Activated CD4-positive, alpha-beta T cell treated with anti-CD3 and anti-CD28 coated beads, Interleukin-2, amount 10 ng/mL, durations not matched to agents 24 days and 14 days (primary cell): Measurements from ENCODE around the gene SNED1. TPM values are rescaled to one million over a fixed set of nuclear protein-coding genes. Genes with fewer than 3 reads are reported as not detected.

ENCODE experiments used
- DNase-seq: peaks from one replicate; pipeline ENCODE4 v3.0.0; 2022
- H3K27ac Mint-ChIP-seq: one replicate; pipeline ENCODE4 v1.8.0; 2022; ENCODE audit warnings: mild to moderate bottlenecking, mixed read lengths
- H3K27me3 Mint-ChIP-seq: one replicate; pipeline ENCODE4 v1.8.0; 2022; ENCODE audit warnings: mixed read lengths
- H3K36me3 Mint-ChIP-seq: one replicate; pipeline ENCODE4 v1.8.0; 2022; ENCODE audit warnings: low read depth, mild to moderate bottlenecking, mixed read lengths
- H3K4me1 Mint-ChIP-seq: one replicate; pipeline ENCODE4 v1.8.0; 2021; ENCODE audit warnings: mixed read lengths
- H3K4me3 Mint-ChIP-seq: one replicate; pipeline ENCODE4 v1.8.0; 2022; ENCODE audit warnings: mild to moderate bottlenecking, moderate library complexity, mixed read lengths
- H3K9me3 Mint-ChIP-seq: one replicate; pipeline ENCODE4 v1.8.0; 2021; ENCODE audit warnings: mixed read lengths
- intact Hi-C: fragments of 100-400 bp; cut with micrococcal nuclease; formaldehyde crosslinking; loops from one replicate; pipeline ENCODE4 v1.15.1; 2023
- total RNA-seq: library from RNA; stranded (reverse); gene quantifications from 2 replicates; pipeline ENCODE4 v1.2.3, GENCODE V29; 2022

The SNED1 gene
- total RNA-seq, 1 donor from 2014 or later, result 1.3 TPM

DNA sequence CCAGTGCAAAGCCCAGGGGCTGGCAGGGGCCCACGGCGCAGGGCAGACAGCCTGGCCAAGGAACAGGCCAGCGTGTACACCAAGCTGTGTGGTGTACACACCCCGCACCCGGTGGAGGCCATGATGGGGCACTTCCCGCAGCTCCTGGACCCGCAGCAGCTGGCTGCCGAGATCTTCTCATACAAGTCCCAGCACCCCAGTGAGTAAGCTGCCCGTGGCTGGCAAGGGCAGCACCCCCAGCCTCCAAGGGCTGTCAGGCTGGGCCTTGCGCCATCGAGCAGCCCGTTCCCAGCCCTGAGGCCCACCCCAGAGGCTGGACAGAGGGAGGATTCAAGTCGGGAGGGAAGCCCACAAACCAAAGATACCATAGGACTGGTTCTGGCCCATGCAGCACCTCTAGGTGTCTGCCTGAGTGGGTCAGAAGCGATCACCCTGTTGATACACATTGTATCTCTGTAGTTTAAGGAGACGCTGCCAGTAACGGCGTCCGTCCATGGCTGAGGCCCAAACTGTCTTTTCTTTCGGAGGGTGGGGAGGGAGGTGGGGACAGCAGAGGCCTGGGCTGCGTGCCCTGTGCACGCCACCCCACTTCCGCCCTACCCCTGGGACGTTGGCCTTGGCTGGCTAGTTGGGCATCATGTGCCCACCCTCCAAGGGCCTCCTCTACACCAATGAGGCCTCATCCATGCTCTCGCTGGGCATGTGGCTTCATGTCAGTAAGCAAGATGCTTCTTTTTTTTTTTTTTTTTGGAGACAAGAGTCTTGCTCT, 120.5 kb downstream of the SNED1 start:
- Mint-ChIP-seq H3K9me3 (peaks cover 4% of the 10 kb centered on the region), H3K4me1 (peaks cover 5% of the 10 kb centered on the region), H3K27me3 (no peaks in the 10 kb centered on the region), H3K27ac (no peak overlapping the region), H3K36me3 (peaks cover 59% of the 10 kb centered on the region), H3K4me3 (no peak overlapping the region)
- DNase-seq, result no peak
- intact Hi-C loops, result no loop called here

- H3K4me3 Mint-ChIP-seq, result no peak overlapping the region
- H3K27ac Mint-ChIP-seq, result no peak overlapping the region
- DNase-seq, result no peak
- peaks cover 4% of the 10 kb centered on the region for H3K9me3 Mint-ChIP-seq
- H3K36me3 Mint-ChIP-seq, result peaks cover 49% of the 10 kb centered on the region
- intact Hi-C loops, result no loop called here
- peaks cover 7% of the 10 kb centered on the region for H3K4me1 Mint-ChIP-seq
- H3K27me3 Mint-ChIP-seq, result no peaks in the 10 kb centered on the region
Observed at GRCh38 chr2:241120440-241120839, 122.0 kb downstream of the SNED1 start.

GRCh38 chr2:241121008-241121407, 122.6 kb downstream of the SNED1 start:
- Mint-ChIP-seq H3K4me3 (no peak overlapping the region), H3K36me3 (peaks cover 48% of the 10 kb centered on the region)

DNA sequence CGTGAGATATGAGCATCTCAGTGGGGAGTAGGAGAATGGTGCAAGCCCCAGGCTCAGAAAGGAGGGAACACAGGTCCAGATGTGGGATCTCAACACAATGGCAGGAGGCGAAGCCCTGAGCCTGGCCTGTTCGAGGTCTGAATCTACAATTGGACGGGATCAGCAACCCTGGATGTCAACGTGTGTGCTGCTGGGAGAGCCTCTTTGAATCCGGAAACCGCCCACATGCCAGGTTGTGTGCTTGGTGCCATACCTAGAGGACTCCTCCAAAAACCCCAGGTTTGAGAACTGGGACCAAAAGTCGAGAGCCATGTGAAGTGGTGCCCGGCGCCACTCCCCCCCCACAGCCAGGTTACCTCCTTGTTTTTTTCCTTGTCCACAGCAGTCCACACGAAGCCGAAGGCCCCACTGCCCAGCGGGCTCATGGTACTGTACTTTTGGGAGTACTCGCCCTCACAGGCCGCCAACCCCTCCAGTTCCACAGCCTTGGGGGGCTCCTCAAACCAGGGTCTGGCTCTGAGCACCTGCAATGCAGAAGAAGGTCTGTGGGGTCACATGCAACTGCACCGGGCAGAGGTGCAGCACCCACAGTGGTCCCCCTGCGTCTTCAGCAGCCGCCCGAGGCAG, 124.1 kb downstream of the SNED1 start:
- Mint-ChIP-seq H3K36me3 (peaks cover 41% of the 10 kb centered on the region), H3K9me3 (peaks cover 4% of the 10 kb centered on the region), H3K4me1 (peaks cover 11% of the 10 kb centered on the region), H3K27me3 (no peaks in the 10 kb centered on the region), H3K4me3 (no peak overlapping the region), H3K27ac (no peak overlapping the region)
- intact Hi-C loops, result no loop called here
- no peak for DNase-seq

More at GRCh38 chr2:241121008-241121407, 122.6 kb downstream of the SNED1 start:
- H3K4me1 Mint-ChIP-seq, result peaks cover 7% of the 10 kb centered on the region
- intact Hi-C loops, result no loop called here
- no peak for DNase-seq
- no peaks in the 10 kb centered on the region for H3K27me3 Mint-ChIP-seq
- H3K9me3 Mint-ChIP-seq, result peaks cover 4% of the 10 kb centered on the region
- H3K27ac Mint-ChIP-seq, result peak overlapping the region; percentile 6

DNA sequence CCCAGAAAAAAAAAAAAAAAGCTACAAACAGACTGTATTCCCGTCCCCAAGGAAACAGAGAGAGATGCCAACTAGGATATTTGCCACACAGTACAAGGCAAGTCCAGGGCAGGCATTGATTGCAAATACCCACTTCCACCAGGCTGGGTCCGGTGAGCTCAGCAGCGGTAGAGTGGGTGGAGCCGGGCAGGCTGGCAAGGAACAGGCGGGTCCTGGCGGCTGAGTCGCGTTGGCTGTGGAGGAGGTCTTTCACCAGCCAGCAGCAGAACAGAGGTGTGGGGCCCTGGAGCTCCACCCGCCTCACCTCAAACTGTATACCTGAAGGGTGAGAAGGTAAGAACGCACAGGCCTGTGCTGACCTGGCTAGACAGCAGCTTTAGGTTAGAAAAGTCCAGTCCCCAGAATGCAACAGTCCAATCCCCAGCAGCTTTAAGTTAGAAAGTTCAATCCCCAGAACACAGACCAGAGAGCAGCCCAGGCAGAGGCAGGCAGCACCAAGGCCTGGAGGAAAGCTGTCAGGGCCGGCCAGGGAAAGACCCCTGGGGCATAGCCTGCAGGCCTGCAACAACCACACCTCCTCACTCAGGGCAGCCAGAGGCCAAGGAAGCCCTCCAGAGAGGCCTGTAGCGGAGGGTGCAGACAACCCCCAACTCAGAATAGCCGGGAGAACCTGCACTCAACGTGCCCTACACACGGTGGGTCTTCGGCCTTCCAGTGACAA, 125.6 kb downstream of the SNED1 start:
- peaks cover 20% of the 10 kb centered on the region for H3K4me1 Mint-ChIP-seq
- peak; percentile 58 for DNase-seq
- H3K36me3 Mint-ChIP-seq, result peaks cover 44% of the 10 kb centered on the region
- peak overlapping the region; percentile 72 for H3K27ac Mint-ChIP-seq
- intact Hi-C loops, result no loop called here
- peaks cover 4% of the 10 kb centered on the region for H3K9me3 Mint-ChIP-seq
- no peaks in the 10 kb centered on the region for H3K27me3 Mint-ChIP-seq
- peak overlapping the region; percentile 34 for H3K4me3 Mint-ChIP-seq

- intact Hi-C loops, result no loop called here
- H3K27ac Mint-ChIP-seq, result peak overlapping the region; percentile 56
- H3K4me1 Mint-ChIP-seq, result peaks cover 24% of the 10 kb centered on the region
- H3K4me3 Mint-ChIP-seq, result no peak overlapping the region
- peaks cover 4% of the 10 kb centered on the region for H3K9me3 Mint-ChIP-seq
- H3K36me3 Mint-ChIP-seq, result peaks cover 46% of the 10 kb centered on the region
- no peaks in the 10 kb centered on the region for H3K27me3 Mint-ChIP-seq
- no peak for DNase-seq
Observed at GRCh38 chr2:241125626-241126025, 127.2 kb downstream of the SNED1 start.

DNA sequence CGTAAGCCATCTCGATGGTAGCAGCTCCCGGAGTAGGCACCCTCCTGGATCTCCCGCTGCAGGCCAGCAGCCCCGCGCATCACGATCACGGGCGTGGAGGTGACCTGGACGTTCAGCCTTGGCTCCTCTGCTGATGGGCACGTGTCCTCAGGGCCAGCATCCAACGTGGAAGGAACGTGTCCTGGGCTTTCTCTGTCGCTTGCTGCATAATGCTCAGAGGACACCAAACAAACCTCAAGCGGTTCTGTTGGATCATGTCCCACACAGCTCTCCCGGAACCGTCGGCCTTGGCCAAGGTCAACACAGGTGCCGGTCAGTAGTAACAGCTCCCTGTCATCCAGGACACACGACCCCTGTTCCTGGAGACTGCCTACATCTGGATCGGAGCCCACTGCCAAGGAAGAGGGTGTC, 127.8 kb downstream of the SNED1 start:
- Mint-ChIP-seq H3K27ac (peak overlapping the region; percentile 56), H3K36me3 (peaks cover 43% of the 10 kb centered on the region), H3K9me3 (no peaks in the 10 kb centered on the region), H3K27me3 (no peaks in the 10 kb centered on the region), H3K4me3 (no peak overlapping the region), H3K4me1 (peaks cover 24% of the 10 kb centered on the region)
- intact Hi-C loops, result no loop called here
- no peak for DNase-seq

DNA sequence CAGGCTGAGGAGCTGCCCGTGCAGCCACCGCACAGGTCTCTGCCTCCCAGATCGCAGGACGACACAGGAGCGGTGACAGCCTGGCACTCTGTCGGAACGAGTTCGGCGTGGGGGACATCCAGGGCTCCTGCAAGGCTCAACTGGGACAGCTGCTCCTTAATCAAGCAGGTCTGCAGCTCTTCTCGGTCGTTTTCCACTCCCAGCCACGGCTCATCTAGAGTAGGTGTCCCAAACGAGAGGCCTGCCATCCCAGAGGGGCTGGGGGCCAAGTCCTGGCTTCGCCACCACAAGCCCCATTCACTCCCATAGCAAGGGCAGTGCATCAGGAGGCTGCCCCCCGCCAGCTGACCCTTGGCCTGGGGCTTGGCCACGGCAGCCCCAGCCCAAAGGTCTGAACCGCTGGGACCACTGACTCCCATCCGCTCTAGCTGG, 128.4 kb downstream of the SNED1 start:
- Mint-ChIP-seq H3K9me3 (no peaks in the 10 kb centered on the region), H3K4me3 (no peak overlapping the region), H3K27me3 (no peaks in the 10 kb centered on the region), H3K36me3 (peaks cover 40% of the 10 kb centered on the region), H3K27ac (peak overlapping the region; percentile 97), H3K4me1 (peaks cover 24% of the 10 kb centered on the region)
- no peak for DNase-seq
- intact Hi-C loops, result loop anchor here (1.0 kb wide), 1 partner anchor 23 kb away; the partner anchor contains the start of gene PASK

DNA sequence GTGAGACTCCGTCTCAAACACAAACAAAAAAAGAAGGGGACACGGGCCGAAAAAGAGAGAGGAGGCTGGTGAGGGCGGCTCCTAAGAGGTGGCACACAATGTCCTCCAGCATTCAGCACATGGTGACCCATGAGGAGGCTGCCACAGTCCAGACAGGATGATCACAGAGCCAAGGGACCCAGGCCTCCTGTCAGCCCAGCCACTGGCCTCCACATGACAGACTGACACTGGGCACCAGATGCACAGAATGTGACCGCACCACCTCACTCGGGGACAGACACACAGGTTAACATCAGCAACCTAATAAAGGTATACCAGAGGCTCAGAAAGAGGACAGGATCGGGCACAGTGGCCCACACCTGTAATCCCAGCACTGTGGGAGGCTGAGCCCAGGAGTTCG, 129.8 kb downstream of the SNED1 start:
- Mint-ChIP-seq H3K9me3 (no peaks in the 10 kb centered on the region), H3K4me1 (peaks cover 24% of the 10 kb centered on the region), H3K4me3 (peak overlapping the region; percentile 73), H3K36me3 (peaks cover 38% of the 10 kb centered on the region), H3K27me3 (no peaks in the 10 kb centered on the region), H3K27ac (peak overlapping the region; percentile 97)
- no peak for DNase-seq
- intact Hi-C loops, result no loop called here

GRCh38 chr2:241129086-241129871, 130.9 kb downstream of the SNED1 start:
- intact Hi-C loops, result no loop called here
- Mint-ChIP-seq H3K9me3 (no peaks in the 10 kb centered on the region), H3K27ac (peak overlapping the region; percentile 80), H3K36me3 (peaks cover 38% of the 10 kb centered on the region), H3K4me1 (peaks cover 20% of the 10 kb centered on the region), H3K4me3 (no peak overlapping the region), H3K27me3 (no peaks in the 10 kb centered on the region)
- no peak for DNase-seq

- Mint-ChIP-seq H3K4me1 (peaks cover 20% of the 10 kb centered on the region), H3K9me3 (no peaks in the 10 kb centered on the region), H3K36me3 (peaks cover 38% of the 10 kb centered on the region), H3K27me3 (no peaks in the 10 kb centered on the region), H3K4me3 (no peak overlapping the region), H3K27ac (no peak overlapping the region)
- DNase-seq, result no peak
- intact Hi-C loops, result no loop called here
Observed at GRCh38 chr2:241130316-241130715, 131.9 kb downstream of the SNED1 start.

DNA sequence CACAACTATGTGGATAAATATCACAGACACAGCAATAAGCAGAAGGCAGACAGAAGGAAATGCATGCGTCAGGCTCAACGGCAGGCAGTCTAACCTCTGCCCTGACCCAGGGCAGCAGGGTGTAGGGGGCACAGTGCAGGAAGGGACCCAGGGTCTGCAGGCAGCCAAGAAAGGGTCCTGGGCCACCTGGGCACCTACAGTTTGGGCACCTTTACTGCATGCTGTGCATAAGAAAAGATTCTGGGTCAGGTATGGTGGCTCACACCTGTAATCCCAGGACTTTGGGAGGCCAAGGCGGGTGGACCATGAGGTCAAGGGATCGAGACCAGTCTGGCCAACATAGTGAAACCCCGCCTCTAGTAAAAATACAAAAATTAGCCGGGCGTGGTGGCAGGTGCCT, 133.1 kb downstream of the SNED1 start:
- intact Hi-C loops, result no loop called here
- Mint-ChIP-seq H3K9me3 (no peaks in the 10 kb centered on the region), H3K36me3 (peaks cover 38% of the 10 kb centered on the region), H3K27ac (no peak overlapping the region), H3K27me3 (no peaks in the 10 kb centered on the region), H3K4me3 (no peak overlapping the region), H3K4me1 (peaks cover 20% of the 10 kb centered on the region)
- no peak for DNase-seq

DNA sequence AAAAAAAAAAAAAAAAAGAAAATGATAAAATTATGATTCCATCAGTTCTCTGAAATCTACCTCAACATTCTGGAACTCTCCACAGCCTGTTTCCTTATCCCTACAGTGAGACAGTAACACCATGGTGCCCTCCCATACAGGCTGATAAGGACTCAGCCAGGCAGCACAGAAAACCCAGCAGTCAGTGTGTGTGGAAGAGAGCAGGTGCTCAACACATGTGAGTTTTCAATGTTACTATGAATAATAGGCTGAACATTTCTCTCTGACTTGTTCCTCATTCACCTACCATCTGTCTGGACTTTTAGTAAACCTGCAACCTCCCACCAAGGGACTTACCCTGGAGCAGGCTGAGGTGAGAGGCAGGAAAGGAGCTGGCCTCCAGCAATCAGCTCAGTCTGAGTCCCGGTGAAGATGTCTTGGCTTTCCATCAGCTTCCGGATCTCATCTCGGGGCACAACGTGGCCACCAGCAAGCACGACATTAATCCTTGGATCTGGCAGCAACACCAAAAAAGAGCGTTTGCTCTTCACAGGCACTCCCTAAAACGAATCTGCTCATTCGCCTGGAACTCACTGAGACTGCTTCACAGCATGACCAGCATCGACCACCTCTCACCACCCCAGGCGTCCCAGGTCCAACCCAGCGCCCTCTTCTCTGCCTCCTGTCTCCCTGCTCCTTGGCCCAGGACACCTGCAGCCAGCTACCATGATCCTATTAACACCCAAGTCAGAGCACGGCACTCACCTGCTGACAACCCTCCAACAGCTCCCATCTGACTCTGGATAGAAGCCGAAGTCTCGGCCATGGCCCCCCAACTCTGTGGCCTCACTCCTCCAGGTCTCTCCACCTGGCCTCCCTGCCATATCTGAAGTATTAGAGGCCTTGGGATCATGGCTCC, 134.4 kb downstream of the SNED1 start:
- H3K36me3 Mint-ChIP-seq, result peaks cover 37% of the 10 kb centered on the region
- no peak for DNase-seq
- no peaks in the 10 kb centered on the region for H3K9me3 Mint-ChIP-seq
- peak overlapping the region; percentile 42 for H3K27ac Mint-ChIP-seq
- no peaks in the 10 kb centered on the region for H3K27me3 Mint-ChIP-seq
- intact Hi-C loops, result no loop called here
- H3K4me3 Mint-ChIP-seq, result no peak overlapping the region
- peaks cover 13% of the 10 kb centered on the region for H3K4me1 Mint-ChIP-seq
